HL-60 (cell line): Measurements from ENCODE around the gene RFPL2.

Source experiments
- DNase-seq, 2 experiments: peaks; one replicate each; pipeline ENCODE4 v3.0.0-alpha.2; 2010 to 2020; ENCODE audit warnings: low read depth in 1 of 2, low spot score in 1 of 2
- H3K27ac ChIP-seq: fragments of 250-450 bp; sonication (Bioruptor Pico); replicated peaks from 2 replicates; pipeline ENCODE4 v1.5.1; 2020; ENCODE audit warnings: mild to moderate bottlenecking, moderate library complexity
- H3K27me3 ChIP-seq: fragments of 250-450 bp; sonication (Bioruptor Pico); 2 replicates; pipeline ENCODE4 v1.5.1; 2021; ENCODE audit warnings: mild to moderate bottlenecking, moderate library complexity; ENCODE audit not compliant: insufficient read depth, poor library complexity, severe bottlenecking
- H3K4me3 ChIP-seq: replicated peaks from 2 replicates; pipeline ENCODE4 v1.5.1; 2011; ENCODE audit warnings: mild to moderate bottlenecking, control low read depth, low read length; ENCODE audit not compliant: insufficient read depth
- CTCF ChIP-seq: IDR thresholded peaks from one replicate; pipeline ENCODE4 v1.5.1; 2011; ENCODE audit warnings: low read length, control low read depth, inconsistent platforms; ENCODE audit not compliant: insufficient read depth
- GABPA ChIP-seq: IDR thresholded peaks from 2 replicates; pipeline ENCODE4 v1.6.1; 2012; ENCODE audit warnings: low read depth
- POLR2AphosphoS5 ChIP-seq: IDR thresholded peaks from 2 replicates; pipeline ENCODE4 v1.6.1; 2012; ENCODE audit warnings: low read depth
- REST ChIP-seq: IDR thresholded peaks from 2 replicates; pipeline ENCODE4 v1.6.1; 2012; ENCODE audit warnings: low read depth; ENCODE audit not compliant: insufficient replicate concordance
- SPI1 ChIP-seq: IDR thresholded peaks from 2 replicates; pipeline ENCODE4 v1.6.1; 2012; ENCODE audit warnings: low read depth, mild to moderate bottlenecking, borderline replicate concordance

The RFPL2 gene

GRCh38 chr22:32240461-32240860 is 35.6 kb upstream of the RFPL2 start:
- no peak for TF ChIP-seq CTCF
- no peak for TF ChIP-seq POLR2AphosphoS5
- TF ChIP-seq SPI1, result no peak
- TF ChIP-seq GABPA, result no peak
- no peak for TF ChIP-seq REST
- no peak for DNase-seq
- Histone ChIP-seq H3K4me3 (no peak overlapping the region), H3K27ac (no peak overlapping the region), H3K27me3 (no peaks in the 10 kb centered on the region)

- no peak overlapping the region for H3K4me3 ChIP-seq
- H3K27me3 ChIP-seq, result no peaks in the 10 kb centered on the region
- TF ChIP-seq POLR2AphosphoS5 (no peak), CTCF (no peak), SPI1 (no peak), GABPA (no peak), REST (no peak)
- no peak overlapping the region for H3K27ac ChIP-seq
- no peak for DNase-seq
Observed at GRCh38 chr22:32237906-32238305, 33.0 kb upstream of the RFPL2 start.

- H3K27ac ChIP-seq, result no peak overlapping the region
- DNase-seq, result no peak
- H3K27me3 ChIP-seq, result no peaks in the 10 kb centered on the region
- no peak overlapping the region for H3K4me3 ChIP-seq
- TF ChIP-seq SPI1 (no peak), GABPA (no peak), POLR2AphosphoS5 (no peak), CTCF (no peak), REST (no peak)
Observed at GRCh38 chr22:32236970-32237369, 32.1 kb upstream of the RFPL2 start.
